HG02642 (cell line): ENCODE results near the gene LTC4S.

Source experiments
- ATAC-seq: cut with Tn5 transposase; IDR thresholded peaks from one replicate; pipeline ENCODE4 v1.9.1; 2021; ENCODE audit warnings: mild to moderate bottlenecking; ENCODE audit not compliant: unreplicated experiment, poor library complexity

Gene LTC4S

GRCh38 chr5:179794171-179794570, 385 bp downstream of the LTC4S start:
- no peak for ATAC-seq

- no peak for ATAC-seq
These were observed 789 bp downstream of the LTC4S start for GRCh38 chr5:179794575-179794974.

- ATAC-seq, result no peak
These were observed 1.5 kb downstream of the LTC4S start for GRCh38 chr5:179795049-179795862.

- peak; percentile 79 for ATAC-seq
These were observed 2.4 kb downstream of the LTC4S start for GRCh38 chr5:179795863-179796833.

- no peak for ATAC-seq
These were observed 3.3 kb downstream of the LTC4S start for GRCh38 chr5:179796877-179797608.

- ATAC-seq, result no peak
These were observed 4.0 kb downstream of the LTC4S start for GRCh38 chr5:179797741-179798140.

- no peak for ATAC-seq
These were observed 4.5 kb downstream of the LTC4S start for GRCh38 chr5:179798144-179798770.

GRCh38 chr5:179798771-179799643, 5.2 kb downstream of the LTC4S start:
- no peak for ATAC-seq

- ATAC-seq, result no peak
These were observed 5.8 kb downstream of the LTC4S start for GRCh38 chr5:179799644-179799973.

- no peak for ATAC-seq
These were observed 6.4 kb downstream of the LTC4S start for GRCh38 chr5:179800071-179800695.

- ATAC-seq, result no peak
These were observed 7.0 kb downstream of the LTC4S start for GRCh38 chr5:179800696-179801201.

- ATAC-seq, result no peak
These were observed 7.8 kb downstream of the LTC4S start for GRCh38 chr5:179801304-179802206.

GRCh38 chr5:179802207-179802883, 8.6 kb downstream of the LTC4S start:
- no peak for ATAC-seq

- no peak for ATAC-seq
These were observed 9.3 kb downstream of the LTC4S start for GRCh38 chr5:179802950-179803562.

- ATAC-seq, result no peak
These were observed 10.1 kb downstream of the LTC4S start for GRCh38 chr5:179803651-179804554.

GRCh38 chr5:179804555-179804947, 10.8 kb downstream of the LTC4S start:
- no peak for ATAC-seq
